ENCODE results near the gene PHLDB1. TPM values are rescaled to one million over a fixed set of nuclear protein-coding genes. Genes with fewer than 3 reads are reported as not detected.
A peak's percentile ranks its signal among the peaks of the same experiment; 100 is the strongest.

Gene PHLDB1
- total and polyA plus RNA-seq, 2 donors: 4.0 to 14.0 TPM

GRCh38 chr11:118691926-118692830, 84.8 kb downstream of the PHLDB1 start:
- H3K9me3 ChIP-seq (ENCODE audit: control insufficient read depth in 2 of 2, insufficient read depth in 1 of 2, low read length in 1 of 2): peaks cover 0 to 11% of the 10 kb centered on the region in 2 donors
- H3K27me3 ChIP-seq (ENCODE audit: control insufficient read depth in 2 of 2, insufficient read depth in 1 of 2, low read length in 1 of 2): peaks cover 0 to 11% of the 10 kb centered on the region in 2 donors
- no peak overlapping the region for H3K4me3 ChIP-seq (ENCODE audit: low read length in 2 of 2)
- H3K4me1 ChIP-seq (ENCODE audit: control insufficient read depth in 2 of 2, insufficient read depth in 2 of 2, low read length in 2 of 2): peaks cover 15 to 61% of the 10 kb centered on the region in 2 donors
- H3K27ac ChIP-seq (ENCODE audit: low read depth in 1 of 2, low read length in 1 of 2): peak overlapping the region; percentile 33 to 57
- H3K36me3 ChIP-seq (ENCODE audit: control insufficient read depth in 2 of 2, insufficient read depth in 2 of 2, low read length in 1 of 2): no peaks in the 10 kb centered on the region
- WGBS: 34% methylated on average over 15 of the region's 15 CpGs
- DNase-seq (ENCODE audit: low read depth in 6 of 9, low spot score in 9 of 9): peak in 3 of 9 donors; percentile 23 to 63 (median 24)

DNA sequence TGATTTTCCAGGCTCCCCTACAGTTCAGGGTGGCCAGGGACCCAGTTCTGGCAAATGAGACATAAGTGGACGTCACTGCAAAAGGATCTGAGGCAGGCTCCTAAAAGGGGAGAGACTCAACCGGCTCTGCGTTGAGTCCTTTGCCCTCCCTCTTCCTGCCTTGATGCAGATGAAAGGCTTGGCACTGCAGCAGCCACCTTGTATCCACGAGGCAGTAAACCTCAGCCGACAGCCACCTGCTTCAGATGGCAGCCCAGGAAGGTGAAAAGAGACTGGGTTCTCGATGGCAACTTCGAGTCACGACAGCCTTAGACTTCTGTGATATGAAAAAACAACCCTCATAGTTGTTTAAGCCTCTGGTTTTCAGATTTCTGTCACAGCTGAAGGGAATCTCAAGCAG, 86.8 kb downstream of the PHLDB1 start:
- Histone ChIP-seq H3K9me3 (ENCODE audit: control insufficient read depth in 2 of 2, insufficient read depth in 1 of 2, low read length in 1 of 2) (peaks cover 0 to 7% of the 10 kb centered on the region in 2 donors), H3K36me3 (ENCODE audit: control insufficient read depth in 2 of 2, insufficient read depth in 2 of 2, low read length in 1 of 2) (no peaks in the 10 kb centered on the region), H3K27me3 (ENCODE audit: control insufficient read depth in 2 of 2, insufficient read depth in 1 of 2, low read length in 1 of 2) (peaks cover 0 to 7% of the 10 kb centered on the region in 2 donors), H3K27ac (ENCODE audit: low read depth in 1 of 2, low read length in 1 of 2) (peak overlapping the region in 1 of 2 donors; percentile 4), H3K4me1 (ENCODE audit: control insufficient read depth in 2 of 2, insufficient read depth in 2 of 2, low read length in 2 of 2) (peaks cover 15 to 63% of the 10 kb centered on the region in 2 donors), H3K4me3 (ENCODE audit: low read length in 2 of 2) (no peak overlapping the region)
- DNase-seq (ENCODE audit: low read depth in 6 of 9, low spot score in 9 of 9): peak in 2 of 9 donors; percentile 33 to 57
- WGBS: 42% methylated on average over 8 of the region's 8 CpGs

GRCh38 chr11:118694771-118695170, 87.4 kb downstream of the PHLDB1 start:
- H3K36me3 ChIP-seq (ENCODE audit: control insufficient read depth in 2 of 2, insufficient read depth in 2 of 2, low read length in 1 of 2): no peaks in the 10 kb centered on the region
- H3K27me3 ChIP-seq (ENCODE audit: control insufficient read depth in 2 of 2, insufficient read depth in 1 of 2, low read length in 1 of 2): peaks cover 0 to 3% of the 10 kb centered on the region in 2 donors
- no peak overlapping the region for H3K4me3 ChIP-seq (ENCODE audit: low read length in 2 of 2)
- H3K9me3 ChIP-seq (ENCODE audit: control insufficient read depth in 2 of 2, insufficient read depth in 1 of 2, low read length in 1 of 2): peaks cover 0 to 7% of the 10 kb centered on the region in 2 donors
- DNase-seq (ENCODE audit: low read depth in 6 of 9, low spot score in 9 of 9): no peak
- peak overlapping the region in 1 of 2 donors; percentile 4 for H3K27ac ChIP-seq (ENCODE audit: low read depth in 1 of 2, low read length in 1 of 2)
- 89% methylated on average over 11 of the region's 11 CpGs for WGBS
- H3K4me1 ChIP-seq (ENCODE audit: control insufficient read depth in 2 of 2, insufficient read depth in 2 of 2, low read length in 2 of 2): peaks cover 17 to 63% of the 10 kb centered on the region in 2 donors

GRCh38 chr11:118696673-118697226, 89.3 kb downstream of the PHLDB1 start:
- DNase-seq (ENCODE audit: low read depth in 6 of 9, low spot score in 9 of 9): no peak
- Histone ChIP-seq H3K36me3 (ENCODE audit: control insufficient read depth in 2 of 2, insufficient read depth in 2 of 2, low read length in 1 of 2) (no peaks in the 10 kb centered on the region), H3K27me3 (ENCODE audit: control insufficient read depth in 2 of 2, insufficient read depth in 1 of 2, low read length in 1 of 2) (no peaks in the 10 kb centered on the region), H3K4me1 (ENCODE audit: control insufficient read depth in 2 of 2, insufficient read depth in 2 of 2, low read length in 2 of 2) (peaks cover 13 to 51% of the 10 kb centered on the region in 2 donors), H3K27ac (ENCODE audit: low read depth in 1 of 2, low read length in 1 of 2) (no peak overlapping the region), H3K4me3 (ENCODE audit: low read length in 2 of 2) (no peak overlapping the region), H3K9me3 (ENCODE audit: control insufficient read depth in 2 of 2, insufficient read depth in 1 of 2, low read length in 1 of 2) (peaks cover 0 to 13% of the 10 kb centered on the region in 2 donors)
- 96% methylated on average over 7 of the region's 7 CpGs for WGBS

DNA sequence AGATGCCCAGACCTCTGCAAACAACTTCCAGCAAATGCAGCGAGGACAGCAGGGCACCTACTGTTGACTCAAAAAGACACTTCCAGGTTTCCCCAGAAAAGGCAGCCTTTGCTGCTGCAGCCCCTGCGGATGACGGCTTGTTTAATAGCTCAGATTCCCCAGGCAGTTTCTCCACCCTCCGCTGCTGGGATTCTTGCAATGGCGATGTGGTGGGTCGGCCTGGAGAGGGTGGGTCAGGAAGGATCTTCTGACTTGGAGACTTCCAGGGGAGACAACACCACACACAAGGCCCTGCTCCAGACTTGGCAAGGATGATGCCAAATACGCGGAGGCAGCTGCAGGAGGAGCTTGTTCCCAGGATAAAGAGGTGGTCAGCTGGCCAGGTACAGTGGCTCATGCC, 89.9 kb downstream of the PHLDB1 start:
- Histone ChIP-seq H3K4me1 (ENCODE audit: control insufficient read depth in 2 of 2, insufficient read depth in 2 of 2, low read length in 2 of 2) (peaks cover 7 to 45% of the 10 kb centered on the region in 2 donors), H3K27ac (ENCODE audit: low read depth in 1 of 2, low read length in 1 of 2) (no peak overlapping the region), H3K4me3 (ENCODE audit: low read length in 2 of 2) (no peak overlapping the region), H3K9me3 (ENCODE audit: control insufficient read depth in 2 of 2, insufficient read depth in 1 of 2, low read length in 1 of 2) (peaks cover 0 to 13% of the 10 kb centered on the region in 2 donors), H3K27me3 (ENCODE audit: control insufficient read depth in 2 of 2, insufficient read depth in 1 of 2, low read length in 1 of 2) (no peaks in the 10 kb centered on the region), H3K36me3 (ENCODE audit: control insufficient read depth in 2 of 2, insufficient read depth in 2 of 2, low read length in 1 of 2) (no peaks in the 10 kb centered on the region)
- 95% methylated on average over 8 of the region's 8 CpGs for WGBS
- no peak for DNase-seq (ENCODE audit: low read depth in 6 of 9, low spot score in 9 of 9)

DNA sequence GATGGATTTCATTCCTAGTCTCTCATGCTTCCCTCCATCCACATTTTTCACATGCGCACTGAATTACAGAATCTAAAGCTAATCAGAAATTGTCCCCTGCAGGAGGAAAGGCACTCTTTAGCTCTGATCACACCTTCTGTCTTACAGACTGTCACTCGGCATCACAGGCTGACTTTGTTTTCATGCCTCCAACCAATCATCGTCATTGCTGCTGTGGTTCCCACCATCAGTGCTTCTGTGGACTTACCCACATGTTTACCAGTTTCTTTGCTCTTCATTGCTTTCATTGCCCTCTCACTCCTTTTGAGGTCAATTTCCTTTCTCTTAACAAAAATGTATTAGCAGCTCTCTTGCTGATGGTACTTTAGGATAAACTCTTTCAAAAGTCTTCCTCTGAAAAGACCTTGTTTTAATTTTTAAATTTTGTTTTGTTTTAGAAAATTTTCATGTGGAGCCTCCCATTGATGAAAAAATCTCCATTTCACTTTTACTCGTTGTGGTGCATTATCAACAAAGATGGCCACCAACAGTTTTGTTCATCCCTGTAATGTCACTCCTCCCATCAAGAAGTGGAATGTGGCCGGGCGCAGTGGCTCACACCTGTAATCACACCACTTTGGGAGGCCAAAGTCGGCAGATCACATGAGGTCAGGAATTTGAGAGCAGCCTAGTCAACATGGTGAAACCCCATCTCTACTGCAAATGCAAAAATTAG, 92.2 kb downstream of the PHLDB1 start:
- peak in 7 of 9 donors; percentile 41 to 87 (median 57) for DNase-seq (ENCODE audit: low read depth in 6 of 9, low spot score in 9 of 9)
- Histone ChIP-seq H3K9me3 (ENCODE audit: control insufficient read depth in 2 of 2, insufficient read depth in 1 of 2, low read length in 1 of 2) (peaks cover 0 to 7% of the 10 kb centered on the region in 2 donors), H3K36me3 (ENCODE audit: control insufficient read depth in 2 of 2, insufficient read depth in 2 of 2, low read length in 1 of 2) (no peaks in the 10 kb centered on the region), H3K4me1 (ENCODE audit: control insufficient read depth in 2 of 2, insufficient read depth in 2 of 2, low read length in 2 of 2) (peaks cover 2 to 26% of the 10 kb centered on the region in 2 donors), H3K27me3 (ENCODE audit: control insufficient read depth in 2 of 2, insufficient read depth in 1 of 2, low read length in 1 of 2) (no peaks in the 10 kb centered on the region), H3K4me3 (ENCODE audit: low read length in 2 of 2) (no peak overlapping the region), H3K27ac (ENCODE audit: low read depth in 1 of 2, low read length in 1 of 2) (peak overlapping the region; percentile 50 to 64)
- 76% methylated on average over 7 of the region's 7 CpGs for WGBS

- Histone ChIP-seq H3K9me3 (ENCODE audit: control insufficient read depth in 2 of 2, insufficient read depth in 1 of 2, low read length in 1 of 2) (peaks cover 0 to 7% of the 10 kb centered on the region in 2 donors), H3K27ac (ENCODE audit: low read depth in 1 of 2, low read length in 1 of 2) (peak overlapping the region in 1 of 2 donors; percentile 31), H3K27me3 (ENCODE audit: control insufficient read depth in 2 of 2, insufficient read depth in 1 of 2, low read length in 1 of 2) (no peaks in the 10 kb centered on the region), H3K4me1 (ENCODE audit: control insufficient read depth in 2 of 2, insufficient read depth in 2 of 2, low read length in 2 of 2) (peaks cover 5 to 20% of the 10 kb centered on the region in 2 donors), H3K36me3 (ENCODE audit: control insufficient read depth in 2 of 2, insufficient read depth in 2 of 2, low read length in 1 of 2) (no peaks in the 10 kb centered on the region), H3K4me3 (ENCODE audit: low read length in 2 of 2) (no peak overlapping the region)
- no peak for DNase-seq (ENCODE audit: low read depth in 6 of 9, low spot score in 9 of 9)
- 95% methylated on average over 5 of the region's 5 CpGs for WGBS
These were observed 96.2 kb downstream of the PHLDB1 start for GRCh38 chr11:118703563-118704106.

DNA sequence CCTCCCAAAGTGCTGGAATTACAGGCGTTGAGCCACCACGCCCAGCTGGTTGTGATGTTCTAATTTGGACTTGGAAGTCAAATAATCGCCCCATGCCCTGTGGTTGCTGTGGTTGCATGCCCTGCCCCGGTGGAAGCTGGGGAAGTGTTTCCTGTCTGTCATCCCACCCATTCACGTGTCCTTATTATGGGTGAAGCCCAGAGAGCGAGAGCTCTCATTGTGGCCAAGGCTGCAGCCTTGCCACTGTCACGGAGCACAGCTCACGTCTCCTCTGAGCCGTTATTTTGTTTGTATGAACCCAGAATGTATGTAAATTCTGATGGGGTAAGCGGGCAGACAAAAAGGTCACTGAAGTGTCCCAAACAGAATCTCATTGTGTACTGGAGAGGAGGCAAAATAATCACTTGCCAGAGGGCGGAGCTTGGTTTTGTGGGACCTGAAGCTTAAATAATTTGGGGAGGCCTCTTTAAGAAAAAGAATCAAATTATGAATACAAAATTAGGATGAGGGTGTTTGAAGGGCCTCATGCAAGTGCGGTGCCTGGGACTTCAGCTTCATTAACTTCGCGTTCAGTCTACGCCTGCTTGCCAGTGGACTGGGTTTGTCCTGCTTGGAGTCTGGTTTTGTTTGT, 97.8 kb downstream of the PHLDB1 start:
- Histone ChIP-seq H3K4me3 (ENCODE audit: low read length in 2 of 2) (no peak overlapping the region), H3K36me3 (ENCODE audit: control insufficient read depth in 2 of 2, insufficient read depth in 2 of 2, low read length in 1 of 2) (no peaks in the 10 kb centered on the region), H3K4me1 (ENCODE audit: control insufficient read depth in 2 of 2, insufficient read depth in 2 of 2, low read length in 2 of 2) (peaks cover 2 to 9% of the 10 kb centered on the region in 2 donors), H3K9me3 (ENCODE audit: control insufficient read depth in 2 of 2, insufficient read depth in 1 of 2, low read length in 1 of 2) (peaks cover 0 to 7% of the 10 kb centered on the region in 2 donors), H3K27me3 (ENCODE audit: control insufficient read depth in 2 of 2, insufficient read depth in 1 of 2, low read length in 1 of 2) (no peaks in the 10 kb centered on the region), H3K27ac (ENCODE audit: low read depth in 1 of 2, low read length in 1 of 2) (no peak overlapping the region)
- WGBS: 28% methylated on average over 15 of the region's 15 CpGs
- peak in 2 of 9 donors; percentile 26 to 46 for DNase-seq (ENCODE audit: low read depth in 6 of 9, low spot score in 9 of 9)

Measured in thymus (tissue), 11 donors.